Ovary (tissue), 3 donors: Measurements from ENCODE around the gene MINDY1.

Experiments
- CTCF ChIP-seq, 3 donors: fragments of 450-650 bp in 2 of 3; fragments of 200-600 bp in 1 of 3; IDR thresholded peaks; one replicate each; pipeline versions ENCODE4 v1.5.1 to v1.8.0; 2016 to 2022; ENCODE audit warnings: antibody characterized with exemption in 3 of 3, mild to moderate bottlenecking in 1 of 3
- EP300 ChIP-seq: sonication (generic); formaldehyde crosslinking; IDR thresholded peaks from one replicate; pipeline ENCODE4 v1.6.1; 2017; ENCODE audit warnings: antibody characterized with exemption
- POLR2A ChIP-seq: fragments of 450-650 bp; IDR thresholded peaks from one replicate; pipeline ENCODE4 v1.6.1; 2017; ENCODE audit warnings: antibody characterized with exemption, mild to moderate bottlenecking, moderate library complexity
- donor health status: DM: no; HTN: no; CAD: no.

GRCh38 chr1:150995460-150995859 lies 11.2 kb downstream of the MINDY1 start:
- no peak for TF ChIP-seq CTCF (IDR thresholded peaks at IDR 0.05)
- no peak for TF ChIP-seq POLR2A
- TF ChIP-seq EP300 = no peak
